Prostate gland (tissue), 2 donors: ENCODE results near the gene FBXW8.

Experiments
- CTCF ChIP-seq, 4 experiments: fragments of 200-600 bp in 2 of 4; fragments of 450-650 bp in 2 of 4; sonication (generic) in 2 of 4; IDR thresholded peaks; 1 replicate in 3 of 4; 2 replicates in 1 of 4; pipeline ENCODE4 v1.5.1; 2016 to 2019; ENCODE audit warnings: antibody characterized with exemption in 4 of 4, mild to moderate bottlenecking in 2 of 4, moderate library complexity in 2 of 4
- POLR2A ChIP-seq: fragments of 450-650 bp; IDR thresholded peaks from one replicate; pipeline ENCODE4 v1.6.1; 2016; ENCODE audit warnings: antibody characterized with exemption, mild to moderate bottlenecking
- POLR2AphosphoS5 ChIP-seq: sonication (generic); formaldehyde crosslinking; IDR thresholded peaks from one replicate; pipeline ENCODE4 v1.6.1; 2017; ENCODE audit warnings: antibody characterized with exemption

- TF ChIP-seq CTCF (IDR thresholded peaks at IDR 0.05) = no peak
- no peak for TF ChIP-seq POLR2A
- no peak for TF ChIP-seq POLR2AphosphoS5
Observed at GRCh38 chr12:116978791-116979508, 68.2 kb downstream of the FBXW8 start.
